ENCODE results near the gene KLHL29.

Gene KLHL29

GRCh38 chr2:23633966-23634365 is 249.0 kb downstream of the KLHL29 start:
- H2AFZ ChIP-seq (ENCODE audit: low read depth, low read length) = no peak overlapping the region

DNA sequence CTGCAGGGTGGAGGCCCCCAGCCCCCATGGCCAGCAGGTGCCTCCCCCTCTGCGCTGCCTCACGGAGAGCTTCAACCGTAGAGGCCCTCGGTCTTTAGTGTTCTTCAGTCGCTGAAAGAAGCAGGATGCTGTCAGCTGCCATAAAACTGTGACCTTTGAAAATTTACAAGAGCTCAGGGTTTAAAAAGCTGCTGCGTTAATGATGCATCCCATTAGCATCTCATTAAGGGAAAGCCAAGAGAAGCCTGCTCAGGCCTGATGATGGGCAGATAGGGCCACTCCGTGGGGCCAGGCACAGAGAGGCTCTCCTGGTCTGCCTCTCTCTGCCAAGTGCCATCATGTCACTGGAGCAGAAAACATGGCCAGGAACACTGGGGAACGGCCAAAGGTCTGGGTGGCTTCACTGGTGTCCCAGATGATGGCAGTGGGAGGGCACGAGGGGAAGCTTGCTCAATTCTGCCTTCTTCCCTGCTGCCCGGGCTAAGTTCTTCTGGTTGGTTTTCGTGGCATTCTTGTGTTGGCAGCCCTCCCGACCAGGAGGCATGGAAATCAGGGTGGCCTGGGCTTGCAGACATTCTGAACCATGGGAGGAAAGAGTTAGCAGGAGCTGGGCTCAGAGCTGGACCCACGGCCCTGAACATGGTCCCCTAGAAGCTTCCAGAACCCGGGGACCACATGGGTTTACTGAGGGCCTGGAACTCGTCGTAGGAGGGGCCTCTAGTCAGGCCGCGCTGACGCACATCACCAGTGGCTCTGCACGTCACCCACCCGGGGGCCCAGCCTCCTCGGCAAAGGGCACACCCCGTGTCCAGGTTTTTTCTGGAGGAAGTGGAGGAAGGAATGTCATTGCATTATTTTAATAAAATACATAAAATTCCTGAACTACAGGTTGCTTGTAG is 250.7 kb downstream of the KLHL29 start:
- no peaks in the 10 kb centered on the region for H3K4me1 ChIP-seq (ENCODE audit: insufficient read depth, low read length)
- TF ChIP-seq EZH2 (IDR thresholded peaks at IDR 0.05; ENCODE audit: borderline replicate concordance, low read depth, low read length, severe bottlenecking) = no peak
- TF ChIP-seq, protein P1, sequence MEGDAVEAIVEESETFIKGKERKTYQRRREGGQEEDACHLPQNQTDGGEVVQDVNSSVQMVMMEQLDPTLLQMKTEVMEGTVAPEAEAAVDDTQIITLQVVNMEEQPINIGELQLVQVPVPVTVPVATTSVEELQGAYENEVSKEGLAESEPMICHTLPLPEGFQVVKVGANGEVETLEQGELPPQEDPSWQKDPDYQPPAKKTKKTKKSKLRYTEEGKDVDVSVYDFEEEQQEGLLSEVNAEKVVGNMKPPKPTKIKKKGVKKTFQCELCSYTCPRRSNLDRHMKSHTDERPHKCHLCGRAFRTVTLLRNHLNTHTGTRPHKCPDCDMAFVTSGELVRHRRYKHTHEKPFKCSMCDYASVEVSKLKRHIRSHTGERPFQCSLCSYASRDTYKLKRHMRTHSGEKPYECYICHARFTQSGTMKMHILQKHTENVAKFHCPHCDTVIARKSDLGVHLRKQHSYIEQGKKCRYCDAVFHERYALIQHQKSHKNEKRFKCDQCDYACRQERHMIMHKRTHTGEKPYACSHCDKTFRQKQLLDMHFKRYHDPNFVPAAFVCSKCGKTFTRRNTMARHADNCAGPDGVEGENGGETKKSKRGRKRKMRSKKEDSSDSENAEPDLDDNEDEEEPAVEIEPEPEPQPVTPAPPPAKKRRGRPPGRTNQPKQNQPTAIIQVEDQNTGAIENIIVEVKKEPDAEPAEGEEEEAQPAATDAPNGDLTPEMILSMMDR (IDR thresholded peaks at IDR 0.05; ENCODE audit: borderline replicate concordance, extremely low read depth, low read length, poor library complexity, severe bottlenecking) = no peak
- ATAC-seq (ENCODE audit: insufficient read depth, low read depth) (no peak), DNase-seq (no peak)
- no peak overlapping the region for H2AFZ ChIP-seq (ENCODE audit: low read depth, low read length)
- no peak overlapping the region for H3K9ac ChIP-seq (ENCODE audit: low read depth, low read length)
- H4K20me1 ChIP-seq (ENCODE audit: insufficient read depth, low read length) = no peaks in the 10 kb centered on the region
- no peak overlapping the region for H3K27ac ChIP-seq (ENCODE audit: low read length)
- no peaks in the 10 kb centered on the region for H3K36me3 ChIP-seq (ENCODE audit: insufficient read depth, low read length)
- H3K9me3 ChIP-seq (ENCODE audit: insufficient read depth, low read length, severe bottlenecking) = no peaks in the 10 kb centered on the region
- H3K79me2 ChIP-seq (ENCODE audit: insufficient read depth, low read length) = no peaks in the 10 kb centered on the region
- no peaks in the 10 kb centered on the region for H3K27me3 ChIP-seq (ENCODE audit: insufficient read depth, low read length, poor library complexity)
- H3K4me2 ChIP-seq (ENCODE audit: insufficient read depth, low read length) = no peak overlapping the region
- no peak overlapping the region for H3K4me3 ChIP-seq (ENCODE audit: low read depth in 1 of 2, low read length in 2 of 2)

More at GRCh38 chr2:23633966-23634365, 249.0 kb downstream of the KLHL29 start:
- H4K20me1 ChIP-seq (ENCODE audit: insufficient read depth, low read length) = no peaks in the 10 kb centered on the region
- no peaks in the 10 kb centered on the region for H3K9me3 ChIP-seq (ENCODE audit: insufficient read depth, low read length, severe bottlenecking)
- no peak for DNase-seq
- no peaks in the 10 kb centered on the region for H3K27me3 ChIP-seq (ENCODE audit: insufficient read depth, low read length, poor library complexity)
- no peak overlapping the region for H3K9ac ChIP-seq (ENCODE audit: low read depth, low read length)
- TF ChIP-seq EZH2 (IDR thresholded peaks at IDR 0.05; ENCODE audit: borderline replicate concordance, low read depth, low read length, severe bottlenecking) = no peak
- TF ChIP-seq, protein P1 (IDR thresholded peaks at IDR 0.05; ENCODE audit: borderline replicate concordance, extremely low read depth, low read length, poor library complexity, severe bottlenecking) = no peak
- H3K4me3 ChIP-seq (ENCODE audit: low read depth in 1 of 2, low read length in 2 of 2) = no peak overlapping the region
- no peaks in the 10 kb centered on the region for H3K79me2 ChIP-seq (ENCODE audit: insufficient read depth, low read length)
- no peak overlapping the region for H3K4me2 ChIP-seq (ENCODE audit: insufficient read depth, low read length)
- ATAC-seq (ENCODE audit: insufficient read depth, low read depth) = no peak
- no peak overlapping the region for H3K27ac ChIP-seq (ENCODE audit: low read length)
- no peaks in the 10 kb centered on the region for H3K4me1 ChIP-seq (ENCODE audit: insufficient read depth, low read length)
- H3K36me3 ChIP-seq (ENCODE audit: insufficient read depth, low read length) = no peaks in the 10 kb centered on the region

DNA sequence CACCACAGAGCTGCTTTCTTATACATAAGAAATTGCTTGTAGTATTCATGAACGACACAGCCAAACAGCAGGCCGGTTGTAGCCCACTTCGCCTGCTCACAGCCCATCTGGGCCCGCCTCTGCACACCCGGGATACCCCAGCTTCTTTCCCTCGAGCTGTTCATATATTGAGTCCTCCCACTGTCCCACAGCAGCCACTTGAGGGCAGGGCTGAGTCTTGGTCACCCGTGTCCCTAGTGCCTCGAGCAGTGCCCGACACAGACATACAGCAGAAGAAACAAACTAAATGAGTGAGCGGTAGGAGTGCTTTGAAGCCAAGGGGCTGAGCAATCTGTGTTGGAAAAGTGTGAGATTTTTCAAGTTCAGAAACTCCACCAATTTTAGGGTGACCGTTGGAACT is 251.4 kb downstream of the KLHL29 start:
- ATAC-seq (ENCODE audit: insufficient read depth, low read depth) (no peak), DNase-seq (no peak)
- Histone ChIP-seq H3K27ac (ENCODE audit: low read length) (no peak overlapping the region), H3K27me3 (ENCODE audit: insufficient read depth, low read length, poor library complexity) (no peaks in the 10 kb centered on the region), H3K4me3 (ENCODE audit: low read depth in 1 of 2, low read length in 2 of 2) (no peak overlapping the region), H3K4me1 (ENCODE audit: insufficient read depth, low read length) (no peaks in the 10 kb centered on the region), H2AFZ (ENCODE audit: low read depth, low read length) (no peak overlapping the region), H3K9ac (ENCODE audit: low read depth, low read length) (no peak overlapping the region), H3K79me2 (ENCODE audit: insufficient read depth, low read length) (no peaks in the 10 kb centered on the region), H3K4me2 (ENCODE audit: insufficient read depth, low read length) (no peak overlapping the region), H4K20me1 (ENCODE audit: insufficient read depth, low read length) (no peaks in the 10 kb centered on the region), H3K36me3 (ENCODE audit: insufficient read depth, low read length) (no peaks in the 10 kb centered on the region), H3K9me3 (ENCODE audit: insufficient read depth, low read length, severe bottlenecking) (no peaks in the 10 kb centered on the region)
- no peak for TF ChIP-seq EZH2 (IDR thresholded peaks at IDR 0.05; ENCODE audit: borderline replicate concordance, low read depth, low read length, severe bottlenecking)
- TF ChIP-seq, protein P1 (IDR thresholded peaks at IDR 0.05; ENCODE audit: borderline replicate concordance, extremely low read depth, low read length, poor library complexity, severe bottlenecking) = peak; percentile 22

Data from DND-41 (cell line).